B cell (primary cell): ENCODE measurements around the gene NADK2. TPM values are rescaled to one million over a fixed set of nuclear protein-coding genes. Genes with fewer than 3 reads are reported as not detected.

Source experiments
- ATAC-seq: fragments of 200-7000 bp; cut with Tn5 transposase; one replicate; pipeline ENCODE4 v1.10.0; 2021; ENCODE audit warnings: low read depth, mild to moderate bottlenecking, moderate number of reproducible peaks, moderate library complexity
- CTCF ChIA-PET: fragments of 350-600 bp; sonication (Branson Sonifier 250); formaldehyde crosslinking; loops from one replicate; lab custom pipeline; 2021; ENCODE audit warnings: antibody characterized with exemption, inconsistent platforms; lab: Charles Lee
- POLR2A ChIA-PET: fragments of 350-600 bp; sonication (Branson Sonifier 250); formaldehyde crosslinking; loops from one replicate; lab custom pipeline; 2021; ENCODE audit warnings: antibody characterized with exemption; lab: Charles Lee
- DNase-seq: peaks from one replicate; pipeline ENCODE4 v3.0.0; 2013
- H2AFZ ChIP-seq: 2 replicates; pipeline ENCODE4 v1.6.1; 2012; ENCODE audit warnings: mild to moderate bottlenecking, low read depth, low read length; ENCODE audit not compliant: insufficient read depth, poor library complexity, severe bottlenecking
- H3K27ac ChIP-seq, 2 donors: 1 replicate in 1 of 2; 2 replicates in 1 of 2; pipeline ENCODE4 v1.5.1; 2012 to 2013; ENCODE audit warnings: low read length in 2 of 2, mild to moderate bottlenecking in 2 of 2, moderate library complexity in 1 of 2
- H3K27me3 ChIP-seq, 4 experiments: fragments of 200-600 bp in 1 of 4; sonication (generic) in 1 of 4; replicated peaks in 1 of 4; 1 replicate in 2 of 4; 2 replicates in 2 of 4; pipeline versions ENCODE4 v1.6.1 to v1.7.0; 2013 to 2016; ENCODE audit warnings: low read length in 3 of 4, mild to moderate bottlenecking in 2 of 4, mixed read lengths in 1 of 4, moderate library complexity in 1 of 4; ENCODE audit not compliant: insufficient read depth in 4 of 4, control insufficient read depth in 3 of 4; ENCODE audit errors: control extremely low read depth in 1 of 4
- H3K36me3 ChIP-seq, 2 experiments: replicated peaks in 1 of 2; 1 replicate in 1 of 2; 2 replicates in 1 of 2; pipeline versions ENCODE4 v1.6.1 to v1.7.1; 2013; ENCODE audit warnings: low read length in 1 of 2; ENCODE audit not compliant: insufficient read depth in 2 of 2, control insufficient read depth in 1 of 2; ENCODE audit errors: control extremely low read depth in 1 of 2, extremely low read depth in 1 of 2
- H3K4me1 ChIP-seq, 2 donors: fragments of 200-600 bp in 1 of 2; sonication (generic) in 1 of 2; 1 replicate in 1 of 2; 2 replicates in 1 of 2; pipeline versions ENCODE4 v1.5.1 to v1.6.1; 2013 to 2017; ENCODE audit warnings: low read length in 2 of 2; ENCODE audit not compliant: control insufficient read depth in 2 of 2, insufficient read depth in 2 of 2
- H3K4me2 ChIP-seq: replicated peaks from 2 replicates; pipeline ENCODE3; 2012; ENCODE audit warnings: mild to moderate bottlenecking, low read depth, low read length; ENCODE audit not compliant: poor library complexity, severe bottlenecking
- H3K4me3 ChIP-seq, 5 experiments: fragments of 200-600 bp in 1 of 5; sonication (generic) in 1 of 5; 1 replicate in 3 of 5; 2 replicates in 2 of 5; pipeline versions ENCODE4 v1.5.1 to v1.7.0; 2011 to 2016; ENCODE audit warnings: low read length in 4 of 5, mild to moderate bottlenecking in 4 of 5, low read depth in 2 of 5, control low read depth in 1 of 5, moderate library complexity in 1 of 5; ENCODE audit not compliant: insufficient read depth in 1 of 5; ENCODE audit errors: control extremely low read depth in 1 of 5, extremely low read depth in 1 of 5
- H3K79me2 ChIP-seq: fragments of 200-600 bp; sonication (generic); one replicate; pipeline ENCODE4 v1.6.0; 2016; ENCODE audit warnings: low read length; ENCODE audit not compliant: control insufficient read depth, insufficient read depth
- H3K9ac ChIP-seq: fragments of 200-600 bp; sonication (generic); 2 replicates; pipeline ENCODE4 v1.6.1; 2017; ENCODE audit warnings: mild to moderate bottlenecking, low read length, moderate library complexity
- H3K9me3 ChIP-seq, 3 donors: one replicate each; pipeline versions ENCODE4 v1.6.1 to v1.7.1; 2013; ENCODE audit warnings: low read length in 2 of 3; ENCODE audit not compliant: control insufficient read depth in 2 of 3, insufficient read depth in 1 of 3; ENCODE audit errors: control extremely low read depth in 1 of 3
- H4K20me1 ChIP-seq: 2 replicates; pipeline ENCODE4 v1.6.0; 2012; ENCODE audit warnings: mild to moderate bottlenecking, low read length; ENCODE audit not compliant: insufficient read depth, control insufficient read depth, poor library complexity, severe bottlenecking
- H3K27ac Mint-ChIP-seq: one replicate; pipeline ENCODE4 v1.8.0; 2021; ENCODE audit warnings: mixed read lengths
- H3K27me3 Mint-ChIP-seq: one replicate; pipeline ENCODE4 v1.8.0; 2021; ENCODE audit warnings: mixed read lengths
- H3K4me1 Mint-ChIP-seq: one replicate; pipeline ENCODE4 v1.8.0; 2021; ENCODE audit warnings: mixed read lengths
- H3K4me3 Mint-ChIP-seq: one replicate; pipeline ENCODE4 v1.8.0; 2021; ENCODE audit warnings: mixed read lengths
- H3K9me3 Mint-ChIP-seq: one replicate; pipeline ENCODE4 v1.8.0; 2022; ENCODE audit warnings: mixed read lengths; ENCODE audit not compliant: insufficient read depth
- EZH2 ChIP-seq: IDR thresholded peaks from 2 replicates; pipeline ENCODE4 v1.6.1; 2012; ENCODE audit warnings: borderline replicate concordance, low read depth, mild to moderate bottlenecking, moderate library complexity, low read length; ENCODE audit not compliant: insufficient read depth, poor library complexity, severe bottlenecking
- WGBS: methylation state at CpG from one replicate; pipeline ENCODE4 v1.1.5; 2013; ENCODE audit warnings: missing lambda C conversion rate; ENCODE audit not compliant: insufficient coverage; 5-methylcytosine and 5-hydroxymethylcytosine counted together
- intact Hi-C: fragments of 100-400 bp; cut with micrococcal nuclease; formaldehyde crosslinking; loops from one replicate; pipeline ENCODE4 v1.10.0; 2022
- polyA plus RNA-seq: library from polyadenylated mRNA; depleted of rRNA; stranded (reverse); fragments of >200 nt; gene quantifications from 2 replicates; pipeline ENCODE4 v1.2.3, GENCODE V29; 2012
- total RNA-seq, 2 donors: library from RNA; stranded (reverse); fragments of 120-200 nt in 1 of 2; gene quantifications; 1 replicate in 1 of 2; 2 replicates in 1 of 2; pipeline versions ENCODE4 v1.2.3 to v1.2.4, GENCODE V29; 2013 to 2022
- TF ChIP-seq, protein P1 (sequence below): fragments of 200-600 bp; IDR thresholded peaks from one replicate; pipeline ENCODE4 v1.8.0; 2022; ENCODE audit warnings: antibody characterized with exemption, mild to moderate bottlenecking

The NADK2 gene
- total and polyA plus RNA-seq, 2 donors (not counting 1 experiment from before 2014, with no cell fraction given): 3.3 to 18.6 TPM

DNA sequence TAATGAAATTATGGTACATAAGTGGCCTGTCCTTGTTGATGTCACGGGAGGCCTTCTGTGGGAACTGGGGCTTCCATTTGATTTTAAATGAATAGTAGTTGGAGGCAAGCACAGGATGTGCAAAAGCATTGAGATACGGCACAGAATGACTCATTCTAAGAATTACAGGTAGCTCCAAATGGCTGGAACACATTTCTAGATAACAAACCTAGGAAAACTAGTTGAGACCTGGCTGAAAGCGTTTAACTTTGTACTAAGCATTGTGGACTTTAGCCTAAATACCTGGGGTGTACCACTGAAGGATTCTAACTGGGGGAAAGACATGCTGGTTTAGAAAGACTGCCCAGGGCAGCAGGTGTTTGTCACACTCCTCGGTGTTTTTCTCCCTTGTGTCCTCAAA, 80.4 kb downstream of the NADK2 start:
- no peak for DNase-seq
- intact Hi-C loops: no loop called here
- Histone ChIP-seq H4K20me1 (peaks cover 4% of the 10 kb centered on the region), H3K36me3 (peaks cover 15 to 69% of the 10 kb centered on the region in 2 experiments), H3K9ac (no peak overlapping the region), H3K79me2 (peaks cover 47% of the 10 kb centered on the region), H3K4me3 (no peak overlapping the region), H3K4me1 (no peaks in the 10 kb centered on the region), H3K27me3 (no peaks in the 10 kb centered on the region), H2AFZ (no peak overlapping the region), H3K4me2 (no peak overlapping the region), H3K27ac (no peak overlapping the region), H3K9me3 (no peaks in the 10 kb centered on the region)
- TF ChIP-seq, protein P1, sequence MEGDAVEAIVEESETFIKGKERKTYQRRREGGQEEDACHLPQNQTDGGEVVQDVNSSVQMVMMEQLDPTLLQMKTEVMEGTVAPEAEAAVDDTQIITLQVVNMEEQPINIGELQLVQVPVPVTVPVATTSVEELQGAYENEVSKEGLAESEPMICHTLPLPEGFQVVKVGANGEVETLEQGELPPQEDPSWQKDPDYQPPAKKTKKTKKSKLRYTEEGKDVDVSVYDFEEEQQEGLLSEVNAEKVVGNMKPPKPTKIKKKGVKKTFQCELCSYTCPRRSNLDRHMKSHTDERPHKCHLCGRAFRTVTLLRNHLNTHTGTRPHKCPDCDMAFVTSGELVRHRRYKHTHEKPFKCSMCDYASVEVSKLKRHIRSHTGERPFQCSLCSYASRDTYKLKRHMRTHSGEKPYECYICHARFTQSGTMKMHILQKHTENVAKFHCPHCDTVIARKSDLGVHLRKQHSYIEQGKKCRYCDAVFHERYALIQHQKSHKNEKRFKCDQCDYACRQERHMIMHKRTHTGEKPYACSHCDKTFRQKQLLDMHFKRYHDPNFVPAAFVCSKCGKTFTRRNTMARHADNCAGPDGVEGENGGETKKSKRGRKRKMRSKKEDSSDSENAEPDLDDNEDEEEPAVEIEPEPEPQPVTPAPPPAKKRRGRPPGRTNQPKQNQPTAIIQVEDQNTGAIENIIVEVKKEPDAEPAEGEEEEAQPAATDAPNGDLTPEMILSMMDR: no peak
- TF ChIP-seq EZH2: no peak
- POLR2A ChIA-PET: no interaction called here
- WGBS: 100% methylated on average over 2 of the region's 4 CpGs
- Mint-ChIP-seq H3K4me3 (no peak overlapping the region), H3K27ac (peak overlapping the region; percentile 6), H3K4me1 (peaks cover 9% of the 10 kb centered on the region), H3K9me3 (no peaks in the 10 kb centered on the region), H3K27me3 (no peaks in the 10 kb centered on the region)
- ATAC-seq: no peak
- CTCF ChIA-PET: no interaction called here

DNA sequence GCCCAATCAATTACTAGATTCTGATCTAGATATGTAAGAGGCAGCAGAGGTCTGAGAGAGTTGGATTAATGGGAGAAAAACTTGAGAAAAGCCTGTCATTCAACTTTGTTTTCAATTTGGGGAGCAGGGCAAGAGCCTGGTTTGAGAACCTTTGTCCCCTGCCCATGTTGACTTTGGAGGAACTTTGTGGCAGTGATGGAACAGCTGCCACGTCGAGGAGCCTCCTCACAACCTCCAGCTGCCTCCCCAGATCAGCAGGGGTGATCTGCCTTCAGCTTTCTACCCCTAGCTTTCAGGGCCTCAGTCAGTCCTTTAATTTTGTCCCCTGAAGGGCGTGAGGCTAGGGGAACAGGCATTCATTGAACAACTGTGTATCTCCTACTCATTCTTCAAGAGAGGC, 81.1 kb downstream of the NADK2 start:
- no peak overlapping the region for H2AFZ ChIP-seq
- DNase-seq: no peak
- Mint-ChIP-seq H3K27ac (no peak overlapping the region), H3K9me3 (no peaks in the 10 kb centered on the region), H3K27me3 (no peaks in the 10 kb centered on the region), H3K4me1 (peaks cover 9% of the 10 kb centered on the region), H3K4me3 (no peak overlapping the region)
- H3K79me2 ChIP-seq: peaks cover 55% of the 10 kb centered on the region
- intact Hi-C loops: no loop called here
- ChIA-PET POLR2A (no interaction called here), CTCF (no interaction called here)
- no peaks in the 10 kb centered on the region for H3K9me3 ChIP-seq
- no peaks in the 10 kb centered on the region for H3K4me1 ChIP-seq
- H3K4me2 ChIP-seq: no peak overlapping the region
- TF ChIP-seq, protein P1: no peak
- TF ChIP-seq EZH2: no peak
- H3K9ac ChIP-seq: no peak overlapping the region
- no peak for ATAC-seq
- peaks cover 15 to 68% of the 10 kb centered on the region in 2 experiments for H3K36me3 ChIP-seq
- peaks cover 4% of the 10 kb centered on the region for H4K20me1 ChIP-seq
- H3K27ac ChIP-seq: no peak overlapping the region
- H3K27me3 ChIP-seq: no peaks in the 10 kb centered on the region
- WGBS: 100% methylated on average over 3 of the region's 3 CpGs
- no peak overlapping the region for H3K4me3 ChIP-seq
